ENCODE data around the gene NUCB1. TPM values are rescaled to one million over a fixed set of nuclear protein-coding genes. Genes with fewer than 3 reads are reported as not detected.

The NUCB1 gene
- total RNA-seq, 1 donor from 2014 or later: 117 TPM

DNA sequence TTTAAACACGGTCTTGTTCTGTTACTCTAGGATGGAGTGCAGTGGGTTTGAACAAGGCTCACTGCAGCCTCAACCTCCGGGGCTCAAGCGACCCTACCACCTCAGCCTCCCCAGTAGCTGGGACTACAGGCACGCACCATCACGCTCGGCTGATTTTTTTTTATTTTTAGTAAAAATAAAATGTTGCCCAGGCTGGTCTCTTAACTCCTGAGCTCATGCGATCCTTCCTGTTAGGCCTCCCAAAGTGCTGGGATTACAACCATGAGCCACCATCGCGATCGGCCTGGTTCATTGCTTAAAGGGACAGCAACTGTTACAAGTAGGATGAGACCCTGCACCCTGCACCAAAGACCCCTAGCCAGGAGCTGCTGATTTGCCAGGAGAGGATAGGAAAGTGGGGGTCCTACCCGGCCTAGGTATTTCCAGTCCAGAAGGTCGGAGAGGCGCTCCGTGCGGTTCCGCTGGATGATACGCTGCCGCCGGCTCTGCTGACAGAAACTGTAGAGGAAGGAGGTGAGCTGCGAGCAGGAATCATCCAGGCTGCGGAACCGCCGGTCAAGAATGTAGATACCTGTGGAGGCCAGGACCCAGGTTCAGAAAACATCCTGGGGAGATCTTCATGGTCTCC lies 70.1 kb downstream of the NUCB1 start:
- Mint-ChIP-seq H3K36me3 (ENCODE audit: low read depth) (peaks cover 47% of the 10 kb centered on the region), H3K27me3 (no peaks in the 10 kb centered on the region), H3K4me3 (no peak overlapping the region), H3K4me1 (peaks cover 27% of the 10 kb centered on the region), H3K27ac (no peak overlapping the region), H3K9me3 (no peaks in the 10 kb centered on the region)
- intact Hi-C loops (cut with micrococcal nuclease): no loop called here
- DNase-seq: no peak

DNA sequence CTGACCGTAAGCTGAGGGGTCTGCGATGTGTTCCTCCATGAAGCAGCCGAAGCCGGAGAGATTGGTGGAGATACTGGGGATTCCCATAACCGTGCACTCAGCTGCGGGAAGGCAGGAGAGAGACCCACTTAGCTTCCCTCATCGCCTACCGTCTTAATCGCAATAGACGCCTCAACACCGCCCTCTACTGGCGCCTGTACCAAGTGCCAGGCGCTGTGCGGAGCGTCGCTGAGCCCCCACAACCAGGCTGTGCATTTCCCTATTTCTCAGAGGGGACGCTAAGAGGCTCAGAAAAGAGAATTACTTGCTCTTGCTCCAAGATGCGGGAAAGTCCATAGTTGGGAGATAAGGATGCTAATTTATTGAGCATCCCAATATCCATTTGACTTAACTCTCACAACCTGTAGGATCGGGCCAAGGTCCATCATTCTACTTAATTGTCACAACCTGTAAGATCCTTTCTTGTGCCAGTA lies 70.8 kb downstream of the NUCB1 start:
- peaks cover 20% of the 10 kb centered on the region for H3K4me1 Mint-ChIP-seq
- no peak overlapping the region for H3K4me3 Mint-ChIP-seq
- H3K27ac Mint-ChIP-seq: peak overlapping the region; percentile 36
- intact Hi-C loops (cut with micrococcal nuclease): no loop called here
- H3K36me3 Mint-ChIP-seq (ENCODE audit: low read depth): peaks cover 40% of the 10 kb centered on the region
- H3K9me3 Mint-ChIP-seq: no peaks in the 10 kb centered on the region
- DNase-seq: peak; percentile 94
- no peaks in the 10 kb centered on the region for H3K27me3 Mint-ChIP-seq

Other genes with a start within 250 kb of the NUCB1 start
- gene NTN5, start 227.3 kb upstream of the NUCB1 start, total RNA-seq: 0.30 and 0.78 TPM in 2 replicates
- gene FUT2, start 204.3 kb upstream of the NUCB1 start, total RNA-seq: not detected in 2 replicates
- 1.2 and 1.4 TPM in 2 replicates for gene MAMSTR, start 180.6 kb upstream of the NUCB1 start, total RNA-seq
- gene RASIP1, start 159.7 kb upstream of the NUCB1 start, total RNA-seq: 0.71 and 0.82 TPM in 2 replicates
- 0.21 TPM in 1 of 2 replicates, not detected in the other for gene IZUMO1, start 153.4 kb upstream of the NUCB1 start, total RNA-seq
- 0.23 and 0.26 TPM in 2 replicates for gene FUT1, start 147.7 kb upstream of the NUCB1 start, total RNA-seq
- not detected in 2 replicates for gene FGF21, start 144.8 kb upstream of the NUCB1 start, total RNA-seq
- gene BCAT2, start 89.3 kb upstream of the NUCB1 start, total RNA-seq: 90.3 and 95.7 TPM in 2 replicates
- gene HSD17B14, start 63.8 kb upstream of the NUCB1 start, total RNA-seq: 0.44 and 0.47 TPM in 2 replicates
- gene PLEKHA4, start 31.7 kb upstream of the NUCB1 start, total RNA-seq: 1.8 and 1.9 TPM in 2 replicates
- gene PPP1R15A, start 27.9 kb upstream of the NUCB1 start, total RNA-seq: 40.5 and 42.1 TPM in 2 replicates
- gene TULP2, start 1.6 kb upstream of the NUCB1 start, total RNA-seq: not detected in 2 replicates
- 0.35 TPM in 1 of 2 replicates, not detected in the other for gene DHDH, start 33.4 kb downstream of the NUCB1 start, total RNA-seq
- 257 and 298 TPM in 2 replicates for gene BAX, start 54.6 kb downstream of the NUCB1 start, total RNA-seq
- 696 and 697 TPM in 2 replicates for gene FTL, start 65.0 kb downstream of the NUCB1 start, total RNA-seq
- 73.8 and 77.8 TPM in 2 replicates for gene GYS1, start 93.0 kb downstream of the NUCB1 start, total RNA-seq
- 190 and 195 TPM in 2 replicates for gene RUVBL2, start 93.6 kb downstream of the NUCB1 start, total RNA-seq
- not detected in 2 replicates for gene LHB, start 116.8 kb downstream of the NUCB1 start, total RNA-seq
- gene CGB3, start 124.0 kb downstream of the NUCB1 start, total RNA-seq: not detected in 2 replicates
- gene CGB2, start 131.6 kb downstream of the NUCB1 start, total RNA-seq: not detected in 2 replicates
- gene CGB1, start 136.6 kb downstream of the NUCB1 start, total RNA-seq: not detected in 2 replicates
- not detected in 2 replicates for gene CGB5, start 143.5 kb downstream of the NUCB1 start, total RNA-seq
- gene CGB8, start 148.8 kb downstream of the NUCB1 start, total RNA-seq: not detected in 2 replicates
- gene CGB7, start 157.4 kb downstream of the NUCB1 start, total RNA-seq: not detected in 2 replicates
- not detected in 2 replicates for gene NTF4, start 164.5 kb downstream of the NUCB1 start, total RNA-seq
- gene KCNA7, start 172.4 kb downstream of the NUCB1 start, total RNA-seq: not detected in 2 replicates
- gene SNRNP70, start 185.1 kb downstream of the NUCB1 start, total RNA-seq: 270 and 281 TPM in 2 replicates
- 5.4 and 6.0 TPM in 2 replicates for gene LIN7B, start 214.1 kb downstream of the NUCB1 start, total RNA-seq
- gene C19orf73, start 218.8 kb downstream of the NUCB1 start, total RNA-seq: 2.0 and 2.5 TPM in 2 replicates
- gene PPFIA3, start 219.2 kb downstream of the NUCB1 start, total RNA-seq: 4.5 and 5.0 TPM in 2 replicates